Stomach smooth muscle (tissue), 2 donors: Measurements from ENCODE around the gene LBP.

ENCODE experiments used
- H3K27ac ChIP-seq: one replicate; pipeline ENCODE4 v1.7.0; 2013; ENCODE audit warnings: mild to moderate bottlenecking, low read length, inconsistent platforms
- H3K27me3 ChIP-seq, 2 donors: one replicate each; pipeline ENCODE4 v1.7.0; 2013; ENCODE audit warnings: low read length in 2 of 2; ENCODE audit not compliant: insufficient read depth in 2 of 2, control insufficient read depth in 1 of 2
- H3K36me3 ChIP-seq, 2 donors: one replicate each; pipeline ENCODE4 v1.7.0; 2013; ENCODE audit warnings: low read length in 2 of 2; ENCODE audit not compliant: control insufficient read depth in 2 of 2, insufficient read depth in 2 of 2
- H3K4me1 ChIP-seq: one replicate; pipeline ENCODE4 v1.7.0; 2013; ENCODE audit warnings: low read length; ENCODE audit not compliant: control insufficient read depth, insufficient read depth
- H3K4me3 ChIP-seq, 2 donors: one replicate each; pipeline ENCODE4 v1.7.0; 2013; ENCODE audit warnings: low read length in 2 of 2
- H3K9ac ChIP-seq, 2 donors: one replicate each; pipeline ENCODE4 v1.7.0; 2013; ENCODE audit warnings: low read length in 2 of 2, mild to moderate bottlenecking in 1 of 2
- H3K9me3 ChIP-seq, 2 donors: one replicate each; pipeline ENCODE4 v1.7.0; 2013; ENCODE audit warnings: low read length in 2 of 2; ENCODE audit not compliant: control insufficient read depth in 2 of 2
- donor health status: healthy.
- donor health status: Pancreatic carcinoma.

The LBP gene

GRCh38 chr20:38418509-38419204 lies 72.4 kb downstream of the LBP start:
- peaks cover 35 to 46% of the 10 kb centered on the region in 2 donors for H3K36me3 ChIP-seq
- no peaks in the 10 kb centered on the region for H3K27me3 ChIP-seq
- H3K27ac ChIP-seq, result no peak overlapping the region
- H3K4me3 ChIP-seq, result no peak overlapping the region
- no peak overlapping the region for H3K9ac ChIP-seq
- H3K4me1 ChIP-seq, result peaks cover 4% of the 10 kb centered on the region
- H3K9me3 ChIP-seq, result no peaks in the 10 kb centered on the region

- Histone ChIP-seq H3K4me3 (no peak overlapping the region), H3K27ac (no peak overlapping the region), H3K9me3 (no peaks in the 10 kb centered on the region), H3K9ac (no peak overlapping the region), H3K27me3 (no peaks in the 10 kb centered on the region), H3K36me3 (peaks cover 45 to 60% of the 10 kb centered on the region in 2 donors), H3K4me1 (peaks cover 4% of the 10 kb centered on the region)
Observed at GRCh38 chr20:38420388-38421085, 74.3 kb downstream of the LBP start.

- Histone ChIP-seq H3K4me3 (no peak overlapping the region), H3K9me3 (no peaks in the 10 kb centered on the region), H3K9ac (no peak overlapping the region), H3K27me3 (no peaks in the 10 kb centered on the region), H3K27ac (no peak overlapping the region), H3K36me3 (peaks cover 53 to 67% of the 10 kb centered on the region in 2 donors), H3K4me1 (peaks cover 4% of the 10 kb centered on the region)
Observed at GRCh38 chr20:38421915-38422314, 75.6 kb downstream of the LBP start.

- no peak overlapping the region for H3K27ac ChIP-seq
- peaks cover 63 to 78% of the 10 kb centered on the region in 2 donors for H3K36me3 ChIP-seq
- no peak overlapping the region for H3K9ac ChIP-seq
- H3K4me3 ChIP-seq, result no peak overlapping the region
- peaks cover 4% of the 10 kb centered on the region for H3K4me1 ChIP-seq
- no peaks in the 10 kb centered on the region for H3K9me3 ChIP-seq
- H3K27me3 ChIP-seq, result no peaks in the 10 kb centered on the region
Observed at GRCh38 chr20:38423541-38423940, 77.3 kb downstream of the LBP start.

- H3K27me3 ChIP-seq, result no peaks in the 10 kb centered on the region
- no peak overlapping the region for H3K4me3 ChIP-seq
- no peak overlapping the region for H3K9ac ChIP-seq
- no peak overlapping the region for H3K27ac ChIP-seq
- H3K9me3 ChIP-seq, result no peaks in the 10 kb centered on the region
- H3K36me3 ChIP-seq, result peaks cover 72 to 83% of the 10 kb centered on the region in 2 donors
- H3K4me1 ChIP-seq, result no peaks in the 10 kb centered on the region
Observed at GRCh38 chr20:38424401-38424800, 78.1 kb downstream of the LBP start.

GRCh38 chr20:38426006-38426897 lies 80.0 kb downstream of the LBP start:
- Histone ChIP-seq H3K27ac (no peak overlapping the region), H3K27me3 (no peaks in the 10 kb centered on the region), H3K9ac (no peak overlapping the region), H3K4me1 (no peaks in the 10 kb centered on the region), H3K4me3 (no peak overlapping the region), H3K36me3 (peaks cover 67 to 78% of the 10 kb centered on the region in 2 donors), H3K9me3 (no peaks in the 10 kb centered on the region)
